Measurements from ENCODE around the gene TUT4.

GRCh38 chr1:52588027-52588426 is 35.1 kb upstream of the TUT4 start:
- TF ChIP-seq CTCF (IDR thresholded peaks at IDR 0.05; ENCODE audit: extremely low read depth in 1 of 2, insufficient read depth in 1 of 2, low read depth in 1 of 2, low read length in 2 of 2) (no peak), MAX (IDR thresholded peaks at IDR 0.05; ENCODE audit: insufficient read depth, insufficient read length) (no peak), MYC (IDR thresholded peaks at IDR 0.05; ENCODE audit: low read depth, low read length) (no peak)

Data from endothelial cell of umbilical vein (primary cell).